H1 (cell line): ENCODE data around the gene TRPT1. TPM values are rescaled to one million over a fixed set of nuclear protein-coding genes. Genes with fewer than 3 reads are reported as not detected.

Experiments
- CTCF ChIA-PET: fragments of 300-600 bp; sonication (Branson Sonifier 250); formaldehyde crosslinking; loops from one replicate; lab custom pipeline; 2021; ENCODE audit not compliant: partially characterized antibody; lab: Charles Lee
- POLR2A ChIA-PET: fragments of 300-600 bp; sonication (Branson Sonifier 250); formaldehyde crosslinking; loops from one replicate; lab custom pipeline; 2021; ENCODE audit warnings: inconsistent platforms; ENCODE audit not compliant: partially characterized antibody; lab: Charles Lee
- DNase-seq, 2 experiments: peaks; one replicate each; pipeline versions ENCODE4 v3.0.0 to v3.0.0-alpha.2; 2010 to 2022; ENCODE audit warnings: low spot score in 2 of 2, low read depth in 1 of 2, mixed read lengths in 1 of 2
- FAIRE-seq: peaks from 2 replicates; lab custom pipeline; 2011; peaks lifted over from hg19 to GRCh38; lab: Jason Lieb, UNC
- H2AFZ ChIP-seq: 2 replicates; pipeline ENCODE4 v1.8.1; 2012; ENCODE audit warnings: low read length, inconsistent platforms
- H2AK5ac ChIP-seq: 2 replicates; pipeline ENCODE4 v1.6.1; 2013; ENCODE audit warnings: low read depth, low read length
- H2BK120ac ChIP-seq: replicated peaks from 2 replicates; pipeline ENCODE3; 2013; ENCODE audit warnings: low read depth, low read length, inconsistent platforms
- H2BK12ac ChIP-seq: 2 replicates; pipeline ENCODE4 v1.6.1; 2013; ENCODE audit warnings: low read depth, low read length
- H2BK15ac ChIP-seq: 2 replicates; pipeline ENCODE4 v1.6.1; 2013; ENCODE audit warnings: low read length
- H2BK20ac ChIP-seq: 2 replicates; pipeline ENCODE4 v1.6.1; 2013; ENCODE audit warnings: low read length
- H2BK5ac ChIP-seq: 2 replicates; pipeline ENCODE4 v1.6.1; 2013; ENCODE audit warnings: low read depth, low read length
- H3K14ac ChIP-seq: 2 replicates; pipeline ENCODE4 v1.6.1; 2013; ENCODE audit warnings: inconsistent platforms; ENCODE audit not compliant: insufficient read length
- H3K18ac ChIP-seq: 2 replicates; pipeline ENCODE4 v1.6.1; 2013; ENCODE audit warnings: low read length; ENCODE audit errors: extremely low read depth
- H3K23ac ChIP-seq: 2 replicates; pipeline ENCODE4 v1.6.1; 2013; ENCODE audit warnings: inconsistent platforms; ENCODE audit not compliant: insufficient read length
- H3K23me2 ChIP-seq: 2 replicates; pipeline ENCODE4 v1.6.1; 2013; ENCODE audit warnings: low read depth, low read length
- H3K27ac ChIP-seq: 2 replicates; pipeline ENCODE4 v1.6.1; 2011; ENCODE audit warnings: low read depth, low read length, inconsistent platforms
- H3K27me3 ChIP-seq, 4 experiments: replicated peaks in 1 of 4; 1 replicate in 1 of 4; 2 replicates in 3 of 4; pipeline versions ENCODE4 v1.6.1 to v1.8.1; 2011 to 2013; ENCODE audit warnings: low read length in 3 of 4, mild to moderate bottlenecking in 3 of 4, inconsistent platforms in 2 of 4, mixed read lengths in 2 of 4, moderate library complexity in 1 of 4; ENCODE audit not compliant: control insufficient read depth in 3 of 4, insufficient read depth in 3 of 4; ENCODE audit errors: extremely low read depth in 1 of 4
- H3K36me3 ChIP-seq, 4 experiments: 2 replicates each; pipeline versions ENCODE4 v1.6.1 to v1.8.1; 2011 to 2013; ENCODE audit warnings: mild to moderate bottlenecking in 4 of 4, low read length in 3 of 4, moderate library complexity in 2 of 4, control low read depth in 1 of 4, inconsistent platforms in 1 of 4; ENCODE audit not compliant: insufficient read depth in 4 of 4, control insufficient read depth in 2 of 4
- H3K4ac ChIP-seq: replicated peaks from 2 replicates; pipeline ENCODE3; 2013; ENCODE audit warnings: low read length, low read depth, mixed read lengths, inconsistent platforms; ENCODE audit not compliant: insufficient read length
- H3K4me1 ChIP-seq, 4 experiments: replicated peaks in 1 of 4; 1 replicate in 1 of 4; 2 replicates in 3 of 4; pipeline versions ENCODE4 v1.6.1 to v1.8.1; 2011 to 2013; ENCODE audit warnings: low read length in 3 of 4, inconsistent platforms in 2 of 4, mixed read lengths in 1 of 4; ENCODE audit not compliant: insufficient read depth in 4 of 4, control insufficient read depth in 3 of 4
- H3K4me2 ChIP-seq, 2 experiments: 2 replicates each; pipeline versions ENCODE4 v1.6.1 to v1.8.1; 2011 to 2013; ENCODE audit warnings: low read depth in 2 of 2, low read length in 2 of 2, control low read depth in 1 of 2, inconsistent platforms in 1 of 2, mild to moderate bottlenecking in 1 of 2; ENCODE audit not compliant: insufficient read depth in 1 of 2
- H3K4me3 ChIP-seq, 4 experiments: fragments of 200-600, 300-600 bp in 1 of 4; sonication (generic), shearing (Covaris generic), sonication (Bioruptor Twin) in 1 of 4; 2 replicates each; pipeline versions ENCODE4 v1.5.1 to v1.8.1; 2011 to 2016; ENCODE audit warnings: low read length in 4 of 4, low read depth in 3 of 4, control low read depth in 2 of 4, inconsistent platforms in 2 of 4, mild to moderate bottlenecking in 2 of 4, mixed read lengths in 1 of 4, moderate library complexity in 1 of 4; ENCODE audit not compliant: insufficient read depth in 2 of 4; ENCODE audit errors: extremely low read depth in 1 of 4
- H3K56ac ChIP-seq: replicated peaks from 2 replicates; pipeline ENCODE3; 2013; ENCODE audit warnings: low read depth, mild to moderate bottlenecking, mixed read lengths, low read length, inconsistent platforms; ENCODE audit not compliant: insufficient read length
- H3K79me1 ChIP-seq: 2 replicates; pipeline ENCODE4 v1.6.1; 2013; ENCODE audit warnings: low read depth, low read length, control low read depth
- H3K79me2 ChIP-seq, 2 experiments: 2 replicates each; pipeline versions ENCODE4 v1.6.1 to v1.8.1; 2012 to 2013; ENCODE audit warnings: low read length in 2 of 2, mild to moderate bottlenecking in 2 of 2, inconsistent platforms in 1 of 2; ENCODE audit not compliant: insufficient read depth in 2 of 2, control insufficient read depth in 1 of 2
- H3K9ac ChIP-seq, 4 experiments: replicated peaks in 1 of 4; 1 replicate in 1 of 4; 2 replicates in 3 of 4; pipeline versions ENCODE4 v1.6.1 to v1.8.1; 2011 to 2013; ENCODE audit warnings: low read depth in 3 of 4, low read length in 3 of 4, control low read depth in 2 of 4, mild to moderate bottlenecking in 2 of 4, moderate library complexity in 2 of 4, inconsistent platforms in 1 of 4; ENCODE audit errors: extremely low read depth in 1 of 4
- H3K9me3 ChIP-seq, 2 experiments: 2 replicates each; pipeline versions ENCODE4 v1.6.1 to v1.8.1; 2012 to 2013; ENCODE audit warnings: mild to moderate bottlenecking in 2 of 2, moderate library complexity in 2 of 2, control low read depth in 1 of 2, inconsistent platforms in 1 of 2, low read depth in 1 of 2, low read length in 1 of 2, mixed read lengths in 1 of 2; ENCODE audit not compliant: insufficient read depth in 2 of 2
- H4K20me1 ChIP-seq, 2 experiments: replicated peaks in 1 of 2; 2 replicates each; pipeline versions ENCODE3 to v1.8.1; 2011 to 2013; ENCODE audit warnings: inconsistent platforms in 2 of 2, low read length in 2 of 2, mild to moderate bottlenecking in 1 of 2; ENCODE audit not compliant: insufficient read depth in 2 of 2, control insufficient read depth in 1 of 2
- H4K5ac ChIP-seq: 2 replicates; pipeline ENCODE4 v1.6.1; 2013; ENCODE audit warnings: low read length, low read depth, mixed read lengths, inconsistent platforms; ENCODE audit not compliant: insufficient read length
- H4K8ac ChIP-seq: 2 replicates; pipeline ENCODE4 v1.8.0; 2013; ENCODE audit warnings: mild to moderate bottlenecking, moderate library complexity, low read length, inconsistent platforms; ENCODE audit not compliant: insufficient read depth; ENCODE audit errors: extremely low read depth
- H4K91ac ChIP-seq: replicated peaks from 2 replicates; pipeline ENCODE3; 2013; ENCODE audit warnings: low read length, mixed read lengths, inconsistent platforms; ENCODE audit not compliant: insufficient read length
- CBX5 ChIP-seq: fragments of 300-800, 300-1000 bp; sonication (generic); IDR thresholded peaks from 2 replicates; pipeline ENCODE4 v1.7.1; 2016; ENCODE audit warnings: antibody characterized with exemption, low read length, low read depth
- KDM1A ChIP-seq: fragments of 200-600, 300-600 bp; sonication (generic); IDR thresholded peaks from 2 replicates; pipeline ENCODE4 v1.7.1; 2016; ENCODE audit warnings: mild to moderate bottlenecking, low read length, borderline replicate concordance
- KDM4A ChIP-seq: IDR thresholded peaks from one replicate; pipeline ENCODE4 v1.7.1; 2012; ENCODE audit warnings: low read depth, mild to moderate bottlenecking, moderate library complexity, low read length, inconsistent platforms; ENCODE audit not compliant: severe bottlenecking
- RBBP5 ChIP-seq: IDR thresholded peaks from 2 replicates; pipeline ENCODE4 v1.7.1; 2012; ENCODE audit warnings: low read depth, mild to moderate bottlenecking, inconsistent platforms, low read length, moderate library complexity, borderline replicate concordance
- RXRA ChIP-seq: IDR thresholded peaks from 2 replicates; pipeline ENCODE4 v1.6.1; 2011; ENCODE audit warnings: low read depth, mild to moderate bottlenecking, low read length, moderate library complexity; ENCODE audit not compliant: insufficient read depth
- SP2 ChIP-seq: IDR thresholded peaks from 2 replicates; pipeline ENCODE4 v1.6.1; 2012; ENCODE audit warnings: mild to moderate bottlenecking, low read length, inconsistent platforms
- YY1 ChIP-seq: IDR thresholded peaks from 2 replicates; pipeline ENCODE4 v1.6.1; 2011; ENCODE audit warnings: low read depth, mild to moderate bottlenecking, low read length
- WGBS, 2 experiments: shearing (Covaris generic) in 1 of 2; methylation state at CpG; one replicate each; pipeline versions ENCODE4 v1.1.6 to v1.1.7; 2013 to 2015; ENCODE audit warnings: low lambda C conversion rate in 2 of 2, mixed read lengths in 2 of 2, inconsistent platforms in 1 of 2, low coverage in 1 of 2, missing lambda C conversion rate in 1 of 2; ENCODE audit not compliant: insufficient replicate concordance in 2 of 2, insufficient coverage in 1 of 2, insufficient read length in 1 of 2; ENCODE audit errors: extremely low coverage in 1 of 2, missing lambda C conversion rate in 1 of 2; 5-methylcytosine and 5-hydroxymethylcytosine counted together
- polyA plus RNA-seq, 7 experiments: library from polyadenylated mRNA; depleted of rRNA in 3 of 7; stranded (reverse) in 5 of 7; unstranded in 2 of 7; fragments of >200 nt in 5 of 7; fragments of 200-250 nt in 2 of 7; gene quantifications; 1 replicate in 5 of 7; 2 replicates in 1 of 7; 4 replicates in 1 of 7; pipeline versions ENCODE4 v1.2.1 to v1.2.3, GENCODE V29; 2011 to 2013; ENCODE audit warnings: missing spikeins in 2 of 7, mixed read lengths in 2 of 7
- total RNA-seq: library from RNA; stranded (reverse); fragmentation: NEBNext Ultra II Directional; extraction: Animal tissue kit (Norgen Biotek cat#: 25700); gene quantifications from 2 replicates; pipeline ENCODE4 v1.2.1, GENCODE V29; 2021

Gene TRPT1
- total and polyA plus RNA-seq, 2 of the 8 experiments (the other 6 are each of a cell fraction or from before 2014, with no cell fraction given), result 34.5 to 74.6 TPM

- Histone ChIP-seq H3K23me2 (peaks cover 14% of the 10 kb centered on the region), H2BK20ac (no peak overlapping the region), H3K14ac (no peak overlapping the region), H2BK12ac (peak overlapping the region; percentile 84; the same call in 1 of the 2 replicates), H3K9ac (no peak overlapping the region; a peak in 2 of 7 replicates), H3K79me1 (no peaks in the 10 kb centered on the region), H3K4me3 (peak overlapping the region; percentile 67 to 82 (median 78); a peak in 7 of 8 replicates), H3K79me2 (peaks cover 0 to 6% of the 10 kb centered on the region in 2 experiments; a peak in 1 of 4 replicates), H3K4me2 (peak overlapping the region; percentile 82 to 85), H3K56ac (no peak overlapping the region), H2BK120ac (no peak overlapping the region), H2BK5ac (peak overlapping the region; percentile 88), H3K27ac (peak overlapping the region; percentile 87; the same call in 1 of the 2 replicates), H3K18ac (no peak overlapping the region), H3K23ac (no peak overlapping the region), H3K4ac (peak overlapping the region; percentile 27), H4K8ac (peak overlapping the region; percentile 90), H2AFZ (no peak overlapping the region), H4K20me1 (peaks cover 0 to 13% of the 10 kb centered on the region in 2 experiments), H4K5ac (no peak overlapping the region), H3K4me1 (peaks cover 0 to 16% (median 8%) of the 10 kb centered on the region in 4 experiments; a peak in 6 of 7 replicates), H3K27me3 (peaks cover 0 to 3% (median 0%) of the 10 kb centered on the region in 4 experiments; a peak in 2 of 7 replicates), H2BK15ac (no peak overlapping the region), H2AK5ac (peak overlapping the region; percentile 26; the same call in 1 of the 2 replicates), H3K36me3 (peaks cover 0 to 16% (median 7%) of the 10 kb centered on the region in 4 experiments; a peak in 4 of 8 replicates), H4K91ac (peak overlapping the region; percentile 17), H3K9me3 (no peaks in the 10 kb centered on the region)
- no peak for TF ChIP-seq YY1
- TF ChIP-seq RXRA, result no peak
- TF ChIP-seq RBBP5, result no peak
- no peak for TF ChIP-seq KDM1A
- no peak for TF ChIP-seq KDM4A
- TF ChIP-seq SP2, result no peak
- TF ChIP-seq CBX5, result no peak
- WGBS, 2 experiments, result 90% methylated on average over 11 of the region's 11 CpGs; no CpG with 5 or more reads in 1 of the 2 experiments
- FAIRE-seq, result no peak
- CTCF ChIA-PET, result interaction anchor here (1.6 to 4.5 kb wide), 2 partner anchors 12 to 33 kb away, joined by 4 to 26 read pairs; partner anchors contain the start of gene PLCB3
- POLR2A ChIA-PET, result interaction anchor here (0.8 to 13.1 kb wide), 6 partner anchors 7 to 55 kb away, joined by 4 to 352 read pairs (median 6); partner anchors contain the start of genes FKBP2, NUDT22, PLCB3 and PPP1R14B
- no peak for DNase-seq
Measured at GRCh38 chr11:64239662-64240434, 13.9 kb upstream of the TRPT1 start.
